ENCODE measurements around the gene OSBPL7.
A peak's percentile ranks its signal among the peaks of the same experiment; 100 is the strongest.

Gene OSBPL7

GRCh38 chr17:47850373-47850691 is 28.7 kb upstream of the OSBPL7 start:
- Histone ChIP-seq H3K27me3 (peaks cover 100% of the 10 kb centered on the region in 11 experiments), H3K4me3 (no peak overlapping the region), H3K9ac (no peak overlapping the region), H3K4me1 (peaks cover 0 to 15% (median 0%) of the 10 kb centered on the region in 10 experiments; a peak in 6 of 20 replicates), H4K20me1 (peaks cover 0 to 48% (median 18%) of the 10 kb centered on the region in 11 experiments; a peak in 12 of 22 replicates), H3K27ac (no peak overlapping the region), H3K9me3 (replicated peaks in 1 of 11) (no peaks in the 10 kb centered on the region), H3K36me3 (no peaks in the 10 kb centered on the region), H3K4me2 (no peak overlapping the region)
- TF ChIP-seq Cebpa-rat (IDR thresholded peaks at IDR 0.05): no peak

DNA sequence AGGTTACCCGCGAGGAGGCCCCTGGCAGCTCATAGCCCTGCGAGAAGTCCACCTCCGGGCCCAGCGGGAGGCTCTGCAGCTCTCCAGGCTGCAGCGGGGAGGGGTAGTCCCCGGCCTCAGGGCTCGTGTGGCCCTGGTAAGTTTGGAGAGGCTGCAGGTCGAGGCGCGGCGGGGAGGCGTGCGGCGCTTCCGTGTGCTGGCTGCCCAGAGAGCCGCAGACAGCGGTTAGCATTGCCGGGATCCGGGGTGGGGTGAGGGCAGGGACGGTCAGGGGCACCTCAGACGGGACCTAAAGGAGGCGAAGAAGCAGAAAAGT is 26.6 kb upstream of the OSBPL7 start:
- no peak overlapping the region for H3K9ac ChIP-seq
- H3K9me3 ChIP-seq (replicated peaks in 1 of 11): no peaks in the 10 kb centered on the region
- no peak overlapping the region for H3K27ac ChIP-seq
- H3K4me3 ChIP-seq: no peak overlapping the region
- peaks cover 0 to 49% (median 15%) of the 10 kb centered on the region in 11 experiments; a peak in 12 of 22 replicates for H4K20me1 ChIP-seq
- H3K27me3 ChIP-seq: peaks cover 91 to 99% (median 97%) of the 10 kb centered on the region in 11 experiments
- H3K36me3 ChIP-seq: no peaks in the 10 kb centered on the region
- H3K4me2 ChIP-seq: no peak overlapping the region
- no peak for TF ChIP-seq Cebpa-rat (IDR thresholded peaks at IDR 0.05)
- peaks cover 0 to 16% (median 5%) of the 10 kb centered on the region in 10 experiments; a peak in 12 of 20 replicates for H3K4me1 ChIP-seq

DNA sequence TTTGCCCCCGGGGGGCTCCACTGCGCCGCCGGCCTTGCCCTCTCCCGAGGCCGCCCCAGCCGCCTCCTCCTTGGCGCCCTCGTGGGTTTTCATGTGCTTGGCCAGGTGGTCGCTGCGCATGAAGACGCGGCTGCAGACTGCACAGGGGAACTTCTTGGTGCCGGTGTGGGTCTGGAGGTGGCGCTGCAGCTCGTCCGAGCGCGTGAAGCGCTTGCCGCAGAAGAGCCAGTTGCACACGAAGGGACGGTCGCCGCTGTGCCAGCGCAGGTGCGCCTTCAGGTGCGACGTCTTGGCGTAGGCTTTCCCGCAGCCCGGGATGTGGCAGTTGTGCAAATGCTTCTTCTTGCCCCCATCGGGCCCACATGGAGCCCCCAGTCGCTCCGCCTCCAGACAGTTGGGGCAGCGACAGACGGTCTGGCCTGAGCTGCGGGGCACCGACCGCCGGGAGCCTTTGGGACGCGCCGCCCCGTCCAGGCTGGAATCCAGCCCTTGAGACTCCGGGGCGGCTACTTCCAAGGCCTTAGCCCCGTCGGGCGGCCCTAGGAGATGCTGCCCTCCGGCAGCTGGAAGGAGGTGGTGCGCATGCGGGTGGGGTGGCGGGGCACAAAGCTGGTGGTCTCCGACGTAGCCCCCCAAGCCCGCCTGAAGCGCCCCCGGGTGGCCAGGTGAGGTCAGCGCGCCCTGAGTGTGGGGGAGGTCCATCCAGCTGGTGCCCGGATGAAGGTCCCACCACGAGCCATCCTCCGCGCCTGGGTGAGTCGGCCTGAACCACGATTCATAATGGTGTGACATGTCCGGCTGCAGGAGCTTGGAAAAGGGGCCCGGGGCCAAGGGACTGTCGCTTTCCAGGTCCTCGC is 26.0 kb upstream of the OSBPL7 start:
- H3K4me1 ChIP-seq: peaks cover 0 to 16% (median 5%) of the 10 kb centered on the region in 10 experiments; a peak in 13 of 20 replicates
- H3K27ac ChIP-seq: no peak overlapping the region
- H3K4me3 ChIP-seq: no peak overlapping the region
- peak overlapping the region in 1 of 11 experiments; percentile 33; a peak in 1 of 22 replicates for H3K4me2 ChIP-seq
- H4K20me1 ChIP-seq: peaks cover 0 to 49% (median 15%) of the 10 kb centered on the region in 11 experiments; a peak in 12 of 22 replicates
- TF ChIP-seq Cebpa-rat (IDR thresholded peaks at IDR 0.05): no peak
- H3K9me3 ChIP-seq (replicated peaks in 1 of 11): no peaks in the 10 kb centered on the region
- no peak overlapping the region for H3K9ac ChIP-seq
- H3K27me3 ChIP-seq: peaks cover 86 to 93% (median 91%) of the 10 kb centered on the region in 11 experiments
- no peaks in the 10 kb centered on the region for H3K36me3 ChIP-seq

DNA sequence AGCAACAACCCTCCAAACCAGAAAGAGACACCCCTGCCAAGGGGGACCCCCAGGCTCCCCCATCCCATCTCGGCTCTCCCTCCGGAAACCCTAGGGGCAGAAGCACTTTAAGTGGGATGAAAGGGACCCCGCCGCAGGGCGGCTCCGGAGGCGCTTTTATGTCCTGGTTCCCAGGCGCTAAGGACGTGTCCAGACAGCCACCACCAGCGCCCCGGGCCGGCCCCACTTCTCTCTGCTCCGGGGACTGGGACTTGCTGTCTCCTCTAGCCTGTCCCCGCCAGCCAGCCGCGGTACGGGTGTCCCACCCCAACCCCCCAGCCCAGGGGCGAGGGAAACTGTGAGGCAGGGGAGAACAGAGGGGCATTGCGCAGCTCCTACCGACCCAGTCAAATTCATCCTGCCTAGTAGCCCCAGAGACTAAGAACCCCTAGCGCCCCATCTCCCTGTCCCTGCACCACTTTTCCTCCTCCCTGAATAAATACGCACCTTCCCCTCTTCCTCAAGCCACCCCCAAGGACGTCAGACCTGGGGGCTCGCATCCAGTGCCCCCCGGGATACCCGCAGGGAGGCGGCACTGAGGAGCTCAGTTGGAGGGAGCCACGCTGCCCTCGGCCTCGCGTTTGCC is 25.2 kb upstream of the OSBPL7 start:
- Histone ChIP-seq H3K9ac (no peak overlapping the region), H3K36me3 (no peaks in the 10 kb centered on the region), H3K4me1 (peaks cover 2 to 15% (median 6%) of the 10 kb centered on the region in 10 experiments; a peak in 18 of 20 replicates), H3K4me3 (no peak overlapping the region), H4K20me1 (peaks cover 0 to 49% (median 15%) of the 10 kb centered on the region in 11 experiments; a peak in 12 of 22 replicates), H3K27me3 (peaks cover 78 to 86% (median 83%) of the 10 kb centered on the region in 11 experiments), H3K27ac (no peak overlapping the region), H3K4me2 (peak overlapping the region in 1 of 11 experiments; percentile 33; a peak in 1 of 22 replicates), H3K9me3 (replicated peaks in 1 of 11) (no peaks in the 10 kb centered on the region)
- TF ChIP-seq Cebpa-rat (IDR thresholded peaks at IDR 0.05): no peak

GRCh38 chr17:47845716-47846075 is 24.1 kb upstream of the OSBPL7 start:
- H3K27ac ChIP-seq: no peak overlapping the region
- peaks cover 4 to 22% (median 11%) of the 10 kb centered on the region in 10 experiments; a peak in 16 of 20 replicates for H3K4me1 ChIP-seq
- no peak for TF ChIP-seq Cebpa-rat (IDR thresholded peaks at IDR 0.05)
- peaks cover 0 to 46% (median 13%) of the 10 kb centered on the region in 11 experiments; a peak in 11 of 22 replicates for H4K20me1 ChIP-seq
- H3K4me2 ChIP-seq: no peak overlapping the region
- H3K27me3 ChIP-seq: peaks cover 67 to 75% (median 72%) of the 10 kb centered on the region in 11 experiments
- no peak overlapping the region for H3K9ac ChIP-seq
- H3K36me3 ChIP-seq: no peaks in the 10 kb centered on the region
- no peaks in the 10 kb centered on the region for H3K9me3 ChIP-seq (replicated peaks in 1 of 11)
- H3K4me3 ChIP-seq: no peak overlapping the region

DNA sequence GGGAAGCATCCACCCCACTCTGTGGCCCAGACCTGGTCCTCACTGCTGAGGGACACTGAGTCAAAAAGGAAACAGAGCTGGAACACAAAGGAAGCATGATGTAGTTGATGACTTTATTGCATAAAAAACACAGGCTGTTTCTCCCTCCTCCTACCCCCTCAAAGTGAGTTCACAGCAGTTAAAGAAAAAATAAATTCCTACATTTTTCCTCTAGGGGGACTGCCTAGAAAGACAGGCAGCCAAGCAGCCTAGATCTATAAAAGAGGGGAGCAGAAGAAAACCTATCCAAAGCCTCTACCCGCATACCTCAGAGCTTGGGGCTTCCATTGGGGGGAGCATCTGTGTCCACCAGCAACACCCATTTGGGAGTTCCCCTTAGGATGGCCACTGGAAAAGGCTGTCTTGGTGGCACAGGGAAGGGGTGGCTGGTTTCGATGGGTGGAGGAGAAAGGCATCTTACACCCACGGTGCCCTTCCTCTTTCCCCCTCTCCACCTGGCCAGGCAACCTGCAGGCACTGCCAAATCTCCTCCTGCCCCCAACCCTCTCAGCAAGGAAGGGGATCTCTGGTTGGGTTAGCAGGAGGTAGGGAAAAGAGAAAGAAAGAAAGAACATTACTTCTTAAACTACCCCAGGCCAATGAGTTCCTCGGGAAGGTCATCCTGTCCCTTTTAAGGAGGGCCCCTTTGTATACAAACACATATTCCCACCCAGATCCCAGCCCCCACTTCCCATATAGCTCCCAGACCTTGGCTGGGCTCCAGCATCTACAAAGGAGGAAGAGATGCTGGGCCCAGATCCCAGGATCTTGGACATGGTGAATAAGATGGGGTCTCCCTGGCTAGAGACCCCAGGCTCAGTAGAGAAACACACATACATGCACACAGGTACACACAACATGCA is 23.5 kb upstream of the OSBPL7 start:
- TF ChIP-seq Cebpa-rat (IDR thresholded peaks at IDR 0.05): no peak
- Histone ChIP-seq H3K36me3 (no peaks in the 10 kb centered on the region), H3K9ac (no peak overlapping the region), H3K4me1 (peaks cover 10 to 28% (median 16%) of the 10 kb centered on the region in 10 experiments), H4K20me1 (peaks cover 0 to 40% (median 10%) of the 10 kb centered on the region in 11 experiments; a peak in 11 of 22 replicates), H3K9me3 (replicated peaks in 1 of 11) (no peaks in the 10 kb centered on the region), H3K4me2 (no peak overlapping the region), H3K4me3 (no peak overlapping the region), H3K27me3 (peaks cover 61 to 68% (median 66%) of the 10 kb centered on the region in 11 experiments), H3K27ac (no peak overlapping the region)

DNA sequence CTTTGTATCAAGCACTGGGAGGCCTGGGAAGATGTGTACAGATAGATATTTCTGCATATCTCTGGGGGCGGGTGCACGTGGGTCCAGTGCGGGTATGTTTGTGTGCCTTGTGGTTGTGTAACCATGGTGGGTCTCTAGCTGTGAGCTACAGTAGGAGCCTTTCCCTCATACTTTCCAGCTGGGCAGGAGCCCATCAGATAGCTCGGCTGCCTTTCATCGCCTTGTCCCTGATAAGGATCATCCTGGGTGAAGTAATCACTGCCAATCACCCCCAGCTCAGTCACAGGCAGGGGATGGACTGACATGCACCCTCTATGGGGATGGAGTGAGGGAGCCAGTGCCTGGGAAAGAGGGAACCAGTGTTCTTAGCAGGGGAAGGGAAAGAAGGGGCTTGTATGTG is 22.6 kb upstream of the OSBPL7 start:
- no peak overlapping the region for H3K9ac ChIP-seq
- H3K4me1 ChIP-seq: peaks cover 16 to 36% (median 25%) of the 10 kb centered on the region in 10 experiments
- no peak for TF ChIP-seq Cebpa-rat (IDR thresholded peaks at IDR 0.05)
- H3K27ac ChIP-seq: no peak overlapping the region
- peaks cover 0 to 3% (median 0%) of the 10 kb centered on the region in 11 experiments; a peak in 1 of 22 replicates for H3K36me3 ChIP-seq
- H3K4me3 ChIP-seq: no peak overlapping the region
- H3K9me3 ChIP-seq (replicated peaks in 1 of 11): no peaks in the 10 kb centered on the region
- peaks cover 52 to 60% (median 57%) of the 10 kb centered on the region in 11 experiments for H3K27me3 ChIP-seq
- H3K4me2 ChIP-seq: no peak overlapping the region
- H4K20me1 ChIP-seq: peaks cover 0 to 35% (median 5%) of the 10 kb centered on the region in 11 experiments; a peak in 12 of 22 replicates

- Histone ChIP-seq H3K9me3 (replicated peaks in 1 of 11) (no peaks in the 10 kb centered on the region), H4K20me1 (peaks cover 0 to 36% (median 0%) of the 10 kb centered on the region in 11 experiments; a peak in 11 of 22 replicates), H3K36me3 (peaks cover 0 to 12% (median 4%) of the 10 kb centered on the region in 11 experiments; a peak in 15 of 22 replicates), H3K4me2 (peak overlapping the region in 6 of 11 experiments; percentile 7 to 30 (median 26); a peak in 9 of 22 replicates), H3K4me1 (peaks cover 16 to 38% (median 28%) of the 10 kb centered on the region in 10 experiments), H3K27me3 (peaks cover 43 to 51% (median 49%) of the 10 kb centered on the region in 11 experiments), H3K4me3 (no peak overlapping the region), H3K9ac (peak overlapping the region in 1 of 11 experiments; percentile 28; a peak in 2 of 22 replicates), H3K27ac (no peak overlapping the region)
- no peak for TF ChIP-seq Cebpa-rat (IDR thresholded peaks at IDR 0.05)
These were observed 21.8 kb upstream of the OSBPL7 start for GRCh38 chr17:47843391-47843730.

Measured in BLaER1 treated with 17β-estradiol and CSF1 and Interleukin-3, amounts not matched to agents 10 nM and 100 nM (cell line).